Subcutaneous abdominal adipose tissue (tissue), 5 donors: ENCODE results near the gene BTNL3.
"Not testable (repeated sequence)": the region's sequence is repeated elsewhere in the genome, so short reads cannot be mapped to it uniquely, and the experiment has no call there.

ENCODE experiments used
- H3K27ac ChIP-seq: one replicate; pipeline ENCODE4 v1.7.0; 2013; ENCODE audit warnings: low read depth, mild to moderate bottlenecking, inconsistent platforms, low read length, moderate library complexity
- H3K27me3 ChIP-seq, 5 donors: one replicate each; pipeline ENCODE4 v1.7.0; 2013; ENCODE audit warnings: low read length in 5 of 5, inconsistent platforms in 1 of 5; ENCODE audit not compliant: control insufficient read depth in 5 of 5, insufficient read depth in 4 of 5
- H3K36me3 ChIP-seq, 5 donors: one replicate each; pipeline ENCODE4 v1.7.0; 2013; ENCODE audit warnings: low read length in 5 of 5; ENCODE audit not compliant: control insufficient read depth in 5 of 5, insufficient read depth in 5 of 5
- H3K4me1 ChIP-seq, 5 donors: one replicate each; pipeline ENCODE4 v1.7.0; 2013; ENCODE audit warnings: low read length in 5 of 5, mild to moderate bottlenecking in 3 of 5, moderate library complexity in 1 of 5; ENCODE audit not compliant: control insufficient read depth in 5 of 5, insufficient read depth in 5 of 5
- H3K4me3 ChIP-seq, 5 donors: one replicate each; pipeline ENCODE4 v1.7.0; 2013; ENCODE audit warnings: low read length in 5 of 5, low read depth in 1 of 5
- H3K9ac ChIP-seq, 5 donors: one replicate each; pipeline ENCODE4 v1.7.0; 2013; ENCODE audit warnings: low read length in 5 of 5, mild to moderate bottlenecking in 4 of 5, moderate library complexity in 3 of 5
- H3K9me3 ChIP-seq, 5 donors: one replicate each; pipeline ENCODE4 v1.7.0; 2013; ENCODE audit warnings: low read length in 5 of 5; ENCODE audit not compliant: control insufficient read depth in 5 of 5
- donor health status: healthy.
- donor health status: healthy.
- donor health status: healthy.
- donor health status: healthy.
- donor health status: healthy.

The BTNL3 gene

GRCh38 chr5:181044662-181045305 is 56.1 kb downstream of the BTNL3 start:
- Histone ChIP-seq H3K27ac (peak overlapping the region; percentile 57), H3K9ac (peak overlapping the region in 1 of 5 donors; percentile 79), H3K4me1 (peaks cover 7 to 46% (median 19%) of the 10 kb centered on the region in 5 donors), H3K27me3 (peaks cover 0 to 37% (median 20%) of the 10 kb centered on the region in 5 donors), H3K36me3 (peaks cover 0 to 38% (median 28%) of the 10 kb centered on the region in 5 donors), H3K9me3 (no peaks in the 10 kb centered on the region), H3K4me3 (peak overlapping the region; percentile 18 to 83 (median 76))

- Histone ChIP-seq H3K36me3 (peaks cover 0 to 43% (median 33%) of the 10 kb centered on the region in 5 donors), H3K27me3 (peaks cover 4 to 37% (median 24%) of the 10 kb centered on the region in 5 donors), H3K4me1 (peaks cover 7 to 50% (median 25%) of the 10 kb centered on the region in 5 donors), H3K9me3 (no peaks in the 10 kb centered on the region), H3K9ac (no peak overlapping the region), H3K4me3 (peak overlapping the region; percentile 18 to 83 (median 76)), H3K27ac (peak overlapping the region; percentile 57)
These were observed 56.7 kb downstream of the BTNL3 start for GRCh38 chr5:181045316-181045715.

GRCh38 chr5:181045857-181046256 is 57.2 kb downstream of the BTNL3 start:
- H3K9me3 ChIP-seq, H3K9ac ChIP-seq: not testable (repeated sequence)
- peaks cover 0 to 46% (median 36%) of the 10 kb centered on the region in 5 donors for H3K36me3 ChIP-seq
- peaks cover 7 to 40% (median 22%) of the 10 kb centered on the region in 5 donors for H3K27me3 ChIP-seq
- peaks cover 7 to 54% (median 28%) of the 10 kb centered on the region in 5 donors for H3K4me1 ChIP-seq
- H3K4me3 ChIP-seq: peak overlapping the region in 3 of 5 donors; percentile 70 to 83 (median 81)
- peak overlapping the region; percentile 57 for H3K27ac ChIP-seq

- H3K4me1 ChIP-seq: peaks cover 9 to 64% (median 30%) of the 10 kb centered on the region in 5 donors
- H3K9me3 ChIP-seq: no peaks in the 10 kb centered on the region
- H3K27ac ChIP-seq: no peak overlapping the region
- no peak overlapping the region for H3K9ac ChIP-seq
- H3K27me3 ChIP-seq: peaks cover 7 to 44% (median 33%) of the 10 kb centered on the region in 5 donors
- no peak overlapping the region for H3K4me3 ChIP-seq
- H3K36me3 ChIP-seq: peaks cover 0 to 45% (median 35%) of the 10 kb centered on the region in 5 donors
These were observed 58.6 kb downstream of the BTNL3 start for GRCh38 chr5:181047288-181047687.

- peaks cover 7 to 48% (median 30%) of the 10 kb centered on the region in 5 donors for H3K27me3 ChIP-seq
- H3K9me3 ChIP-seq: no peaks in the 10 kb centered on the region
- no peak overlapping the region for H3K4me3 ChIP-seq
- H3K4me1 ChIP-seq: peaks cover 9 to 69% (median 34%) of the 10 kb centered on the region in 5 donors
- H3K36me3 ChIP-seq: peaks cover 0 to 42% (median 29%) of the 10 kb centered on the region in 5 donors
- no peak overlapping the region for H3K27ac ChIP-seq
- H3K9ac ChIP-seq: no peak overlapping the region
These were observed 59.3 kb downstream of the BTNL3 start for GRCh38 chr5:181047921-181048320.

GRCh38 chr5:181050016-181050415 is 61.4 kb downstream of the BTNL3 start:
- Histone ChIP-seq H3K27me3 (peaks cover 18 to 53% (median 48%) of the 10 kb centered on the region in 5 donors), H3K36me3 (peaks cover 0 to 54% (median 28%) of the 10 kb centered on the region in 5 donors), H3K4me1 (peaks cover 9 to 64% (median 31%) of the 10 kb centered on the region in 5 donors), H3K9me3 (no peaks in the 10 kb centered on the region), H3K4me3 (no peak overlapping the region), H3K9ac (no peak overlapping the region), H3K27ac (peak overlapping the region; percentile 6)

- Histone ChIP-seq H3K27ac (no peak overlapping the region), H3K4me3 (peak overlapping the region in 4 of 5 donors; percentile 26 to 50 (median 40)), H3K36me3 (peaks cover 0 to 53% (median 31%) of the 10 kb centered on the region in 5 donors), H3K9ac (no peak overlapping the region), H3K4me1 (peaks cover 5 to 54% (median 24%) of the 10 kb centered on the region in 5 donors), H3K27me3 (peaks cover 25 to 57% (median 48%) of the 10 kb centered on the region in 5 donors), H3K9me3 (no peaks in the 10 kb centered on the region)
These were observed 63.4 kb downstream of the BTNL3 start for GRCh38 chr5:181051841-181052671.

- Histone ChIP-seq H3K9ac (no peak overlapping the region), H3K9me3 (no peaks in the 10 kb centered on the region), H3K27ac (no peak overlapping the region), H3K4me1 (peaks cover 5 to 50% (median 24%) of the 10 kb centered on the region in 5 donors), H3K4me3 (peak overlapping the region in 4 of 5 donors; percentile 45 to 62 (median 56)), H3K27me3 (peaks cover 27 to 53% (median 47%) of the 10 kb centered on the region in 5 donors), H3K36me3 (peaks cover 0 to 55% (median 30%) of the 10 kb centered on the region in 5 donors)
These were observed 64.2 kb downstream of the BTNL3 start for GRCh38 chr5:181052672-181053487.

- Histone ChIP-seq H3K9ac (no peak overlapping the region), H3K4me1 (peaks cover 5 to 45% (median 24%) of the 10 kb centered on the region in 5 donors), H3K4me3 (peak overlapping the region in 4 of 5 donors; percentile 45 to 62 (median 56)), H3K36me3 (peaks cover 0 to 55% (median 24%) of the 10 kb centered on the region in 5 donors), H3K27me3 (peaks cover 34 to 53% (median 51%) of the 10 kb centered on the region in 5 donors), H3K9me3 (no peaks in the 10 kb centered on the region), H3K27ac (no peak overlapping the region)
These were observed 65.0 kb downstream of the BTNL3 start for GRCh38 chr5:181053488-181054121.
